Sigmoid colon (tissue), 7 donors: ENCODE results near the gene POLR3K. TPM values are rescaled to one million over a fixed set of nuclear protein-coding genes. Genes with fewer than 3 reads are reported as not detected.
A peak's percentile ranks its signal among the peaks of the same experiment; 100 is the strongest.

Experiments
- DNase-seq: peaks from one replicate; pipeline ENCODE4 v3.0.0-alpha.2; 2019
- H3K27ac ChIP-seq, 4 donors: fragments of 200-600 bp; sonication (generic); one replicate each; pipeline ENCODE4 v1.5.1; 2016 to 2019; ENCODE audit warnings: mild to moderate bottlenecking in 1 of 4
- H3K27me3 ChIP-seq, 3 donors: fragments of 200-600 bp; sonication (generic); one replicate each; pipeline ENCODE4 v1.5.1; 2019; ENCODE audit warnings: mild to moderate bottlenecking in 1 of 3
- H3K36me3 ChIP-seq, 4 donors: fragments of 200-600 bp; sonication (generic); one replicate each; pipeline ENCODE4 v1.5.1; 2016 to 2019
- H3K4me1 ChIP-seq, 4 donors: fragments of 200-600 bp; sonication (generic); one replicate each; pipeline ENCODE4 v1.5.1; 2017 to 2019
- H3K4me3 ChIP-seq, 4 donors: fragments of 200-600 bp; sonication (generic); one replicate each; pipeline ENCODE4 v1.5.1; 2017 to 2019; ENCODE audit warnings: mild to moderate bottlenecking in 2 of 4, moderate library complexity in 1 of 4
- H3K9me3 ChIP-seq, 4 donors: fragments of 200-600 bp in 3 of 4; sonication (generic) in 3 of 4; one replicate each; pipeline versions ENCODE4 v1.5.1 to v1.6.1; 2013 to 2019
- EP300 ChIP-seq, 4 donors: sonication (generic); formaldehyde crosslinking; IDR thresholded peaks; one replicate each; pipeline ENCODE4 v1.6.1; 2017; ENCODE audit warnings: antibody characterized with exemption in 4 of 4
- POLR2A ChIP-seq, 2 donors: fragments of 450-650 bp; IDR thresholded peaks; one replicate each; pipeline ENCODE4 v1.6.1; 2016; ENCODE audit warnings: antibody characterized with exemption in 2 of 2, mild to moderate bottlenecking in 2 of 2, moderate library complexity in 2 of 2
- POLR2AphosphoS5 ChIP-seq, 4 donors: sonication (generic); formaldehyde crosslinking; IDR thresholded peaks; one replicate each; pipeline ENCODE4 v1.6.1; 2017; ENCODE audit warnings: antibody characterized with exemption in 4 of 4
- whole genome bisulfite sequencing, 2 donors: extraction: QIAGEN DNeasy Blood & Tissue Kit; methylation state at CpG; one replicate each; pipeline ENCODE4 v1.1.7; 2013; 5-methylcytosine and 5-hydroxymethylcytosine counted together
- intact Hi-C: fragments of 100-400 bp; cut with DNase I; formaldehyde crosslinking; loops from one replicate; pipeline ENCODE4 v1.15.1; 2023
- polyA plus RNA-seq, 3 donors: library from polyadenylated mRNA; stranded (reverse); fragments of 200-250 nt; gene quantifications; one replicate each; pipeline ENCODE4 v1.2.3, GENCODE V29; 2013
- total RNA-seq, 4 donors: library from RNA; depleted of rRNA; stranded (reverse); fragments of >200 nt; gene quantifications; one replicate each; pipeline ENCODE4 v1.1.0, GENCODE V29; 2016
- TF ChIP-seq, protein P1 (sequence below), 4 experiments: fragments of 450-650 bp in 3 of 4; fragments of 200-600 bp in 1 of 4; IDR thresholded peaks; one replicate each; pipeline ENCODE4 v1.5.1; 2016 to 2019; ENCODE audit warnings: antibody characterized with exemption in 4 of 4, mild to moderate bottlenecking in 3 of 4, moderate library complexity in 2 of 4
- donor health status: healthy with polysubstance abuse.
- donor health status: Bipolar disorder and iron deficiency.
- donor health status: healthy.

POLR3K gene
- total and polyA plus RNA-seq, 7 donors = 1.7 to 22.1 (median 6.4) TPM

DNA sequence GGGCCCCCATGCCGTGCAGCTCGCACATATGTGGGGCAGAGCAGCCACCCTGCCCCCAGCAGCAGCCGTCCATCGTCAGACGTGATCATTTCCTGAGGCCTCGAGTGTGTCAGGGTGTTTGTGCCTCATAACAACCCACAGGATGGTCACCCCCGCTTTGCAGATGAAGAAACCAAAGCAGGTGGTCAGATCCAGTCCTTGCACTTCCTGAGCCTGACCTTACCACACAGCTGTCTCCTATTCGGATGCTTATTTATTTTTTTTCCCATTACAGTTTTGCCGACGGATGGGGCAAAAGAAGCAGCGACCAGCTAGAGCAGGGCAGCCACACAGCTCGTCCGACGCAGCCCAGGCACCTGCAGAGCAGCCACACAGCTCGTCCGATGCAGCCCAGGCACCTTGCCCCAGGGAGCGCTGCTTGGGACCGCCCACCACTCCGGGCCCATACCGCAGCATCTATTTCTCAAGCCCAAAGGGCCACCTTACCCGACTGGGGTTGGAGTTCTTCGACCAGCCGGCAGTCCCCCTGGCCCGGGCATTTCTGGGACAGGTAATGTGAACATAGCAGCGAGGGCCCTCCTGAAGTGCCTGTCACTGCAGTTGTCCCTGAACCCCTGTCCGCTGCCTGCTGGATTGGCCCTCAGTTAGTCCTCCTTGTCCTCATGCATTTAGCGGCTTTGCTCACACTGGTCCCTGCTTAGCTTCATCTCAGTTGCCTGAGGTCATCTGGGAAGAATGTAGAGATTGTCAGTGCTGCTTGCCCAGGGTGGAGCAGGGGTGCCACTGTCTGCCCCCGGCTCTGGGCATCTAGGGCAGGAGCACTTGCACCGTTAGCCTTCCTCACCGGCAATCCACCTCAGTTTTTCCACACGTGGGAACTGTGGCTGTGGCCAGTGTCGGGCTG, 26.0 kb upstream of the POLR3K start:
- WGBS, 2 donors = 79 to 87% methylated on average over 32 of the region's 32 CpGs
- intact Hi-C loops = no loop called here

DNA sequence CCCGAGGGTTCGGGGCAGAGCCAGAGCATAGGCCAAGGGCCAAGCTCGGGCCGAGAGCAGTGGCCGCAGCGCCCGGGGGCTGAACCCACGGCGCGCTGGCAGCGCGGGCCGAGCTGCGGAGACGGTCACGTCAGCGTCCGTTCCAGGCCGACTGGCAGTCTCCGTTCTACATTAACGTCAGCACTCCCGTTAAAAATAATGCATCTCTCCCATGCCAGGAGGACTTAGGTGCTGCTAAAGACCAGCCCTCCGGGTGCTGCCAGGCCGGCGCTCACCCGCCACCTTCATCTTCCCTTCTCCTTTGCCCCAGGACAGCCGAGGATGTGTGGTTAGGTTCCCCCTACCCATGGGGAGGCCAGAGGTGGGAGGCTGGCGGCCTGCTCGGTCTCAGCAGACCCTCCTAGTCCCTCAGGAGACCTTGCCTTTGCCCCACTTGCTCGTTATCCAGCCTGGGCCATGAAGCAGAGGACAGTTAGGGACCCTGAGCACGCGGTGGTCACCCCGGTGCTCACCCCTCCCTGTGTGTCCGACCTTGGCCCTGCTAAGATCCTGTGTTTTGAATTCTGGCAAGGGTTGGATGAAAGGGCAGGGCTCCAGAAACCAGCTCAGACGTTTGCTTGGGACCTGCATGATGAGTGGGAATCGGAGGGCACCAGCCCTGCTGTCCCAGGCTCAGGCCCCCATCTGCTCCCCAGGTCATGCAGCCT, 25.2 kb upstream of the POLR3K start:
- 10% methylated on average over 36 of the region's 36 CpGs for WGBS, 2 donors
- H3K36me3 ChIP-seq = peaks cover 0 to 15% (median 6%) of the 10 kb centered on the region in 4 donors
- H3K4me1 ChIP-seq = peaks cover 0 to 46% (median 37%) of the 10 kb centered on the region in 4 donors
- H3K27ac ChIP-seq = peak overlapping the region; percentile 94 to 97 (median 96)
- TF ChIP-seq POLR2AphosphoS5 (IDR thresholded peaks at IDR 0.05) (peak in 2 of 4 donors; percentile 3 to 7), EP300 (IDR thresholded peaks at IDR 0.05) (no peak), POLR2A (IDR thresholded peaks at IDR 0.05) (no peak)
- TF ChIP-seq, protein P1, sequence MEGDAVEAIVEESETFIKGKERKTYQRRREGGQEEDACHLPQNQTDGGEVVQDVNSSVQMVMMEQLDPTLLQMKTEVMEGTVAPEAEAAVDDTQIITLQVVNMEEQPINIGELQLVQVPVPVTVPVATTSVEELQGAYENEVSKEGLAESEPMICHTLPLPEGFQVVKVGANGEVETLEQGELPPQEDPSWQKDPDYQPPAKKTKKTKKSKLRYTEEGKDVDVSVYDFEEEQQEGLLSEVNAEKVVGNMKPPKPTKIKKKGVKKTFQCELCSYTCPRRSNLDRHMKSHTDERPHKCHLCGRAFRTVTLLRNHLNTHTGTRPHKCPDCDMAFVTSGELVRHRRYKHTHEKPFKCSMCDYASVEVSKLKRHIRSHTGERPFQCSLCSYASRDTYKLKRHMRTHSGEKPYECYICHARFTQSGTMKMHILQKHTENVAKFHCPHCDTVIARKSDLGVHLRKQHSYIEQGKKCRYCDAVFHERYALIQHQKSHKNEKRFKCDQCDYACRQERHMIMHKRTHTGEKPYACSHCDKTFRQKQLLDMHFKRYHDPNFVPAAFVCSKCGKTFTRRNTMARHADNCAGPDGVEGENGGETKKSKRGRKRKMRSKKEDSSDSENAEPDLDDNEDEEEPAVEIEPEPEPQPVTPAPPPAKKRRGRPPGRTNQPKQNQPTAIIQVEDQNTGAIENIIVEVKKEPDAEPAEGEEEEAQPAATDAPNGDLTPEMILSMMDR (IDR thresholded peaks at IDR 0.05) = no peak
- no peaks in the 10 kb centered on the region for H3K9me3 ChIP-seq
- no peaks in the 10 kb centered on the region for H3K27me3 ChIP-seq
- DNase-seq = peak; percentile 77
- peak overlapping the region; percentile 66 to 97 (median 87) for H3K4me3 ChIP-seq
- intact Hi-C loops = no loop called here

More for the DNA sequence above, 26.0 kb upstream of the POLR3K start:
- Histone ChIP-seq H3K9me3 (no peaks in the 10 kb centered on the region), H3K4me1 (peaks cover 0 to 46% (median 43%) of the 10 kb centered on the region in 4 donors), H3K27ac (peak overlapping the region; percentile 94 to 97 (median 96)), H3K27me3 (no peaks in the 10 kb centered on the region), H3K4me3 (peak overlapping the region in 3 of 4 donors; percentile 82 to 97 (median 92)), H3K36me3 (peaks cover 0 to 16% (median 8%) of the 10 kb centered on the region in 4 donors)
- TF ChIP-seq POLR2AphosphoS5 (IDR thresholded peaks at IDR 0.05) (no peak), EP300 (IDR thresholded peaks at IDR 0.05) (no peak), POLR2A (IDR thresholded peaks at IDR 0.05) (no peak)
- TF ChIP-seq, protein P1 (IDR thresholded peaks at IDR 0.05) = no peak
- DNase-seq = no peak

DNA sequence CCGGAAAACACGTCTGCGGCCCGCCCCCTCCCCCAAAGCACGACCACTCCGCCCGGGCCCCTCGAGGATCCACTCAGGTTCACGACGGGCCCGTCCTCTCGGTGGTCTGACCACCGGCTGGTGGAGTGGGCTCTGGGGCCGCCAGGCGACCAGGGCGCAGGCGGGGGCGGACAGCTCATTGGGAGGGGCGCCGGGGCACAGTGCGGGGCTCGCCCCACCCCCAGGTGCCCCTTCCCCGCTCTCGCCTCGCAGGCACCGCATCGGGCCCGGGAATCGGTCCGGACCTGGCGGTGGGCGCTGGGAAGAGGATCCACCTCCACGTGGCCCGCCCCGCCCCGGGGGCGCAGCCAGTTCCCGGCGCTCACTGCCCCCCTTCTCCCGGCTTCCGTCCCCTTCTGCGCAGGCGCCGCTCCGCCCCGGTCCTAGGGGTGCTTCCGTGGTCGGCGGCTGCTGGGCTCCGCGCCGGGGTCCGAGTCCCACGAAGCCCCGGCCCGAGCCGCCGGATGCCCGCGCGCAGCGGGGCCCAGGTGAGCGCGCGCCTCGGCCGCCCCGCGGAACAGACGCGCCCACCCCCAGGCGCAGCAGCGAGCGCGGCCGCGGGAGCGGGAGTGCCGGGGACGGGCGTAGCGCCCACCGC, 24.5 kb upstream of the POLR3K start, which contains the start of gene MPG:
TSS of gene MPG (plus strand) at position 419 of the 637 bp plus-strand sequence. CDS start at position 504, 85 bp downstream.
- intact Hi-C loops = no loop called here
- no peaks in the 10 kb centered on the region for H3K27me3 ChIP-seq
- 0 to 1% methylated on average over 83 of the region's 83 CpGs for WGBS, 2 donors
- peak; percentile 95 for DNase-seq
- H3K27ac ChIP-seq = peak within 1 kb of the TSS; percentile 94 to 97 (median 96)
- no peaks in the 10 kb centered on the region for H3K9me3 ChIP-seq
- peaks cover 0 to 15% (median 6%) of the 10 kb centered on the region in 4 donors for H3K36me3 ChIP-seq
- TF ChIP-seq EP300 (IDR thresholded peaks at IDR 0.05) = peak in 1 of 4 donors; percentile 37
- TF ChIP-seq POLR2A (IDR thresholded peaks at IDR 0.05) = peak; percentile 25 to 54
- TF ChIP-seq POLR2AphosphoS5 (IDR thresholded peaks at IDR 0.05) = peak; percentile 85 to 90 (median 88)
- TF ChIP-seq, protein P1 (IDR thresholded peaks at IDR 0.05) = no peak
- peaks cover 0 to 52% (median 43%) of the 10 kb centered on the region in 4 donors for H3K4me1 ChIP-seq
- H3K4me3 ChIP-seq = peak within 1 kb of the TSS; percentile 66 to 97 (median 87)

DNA sequence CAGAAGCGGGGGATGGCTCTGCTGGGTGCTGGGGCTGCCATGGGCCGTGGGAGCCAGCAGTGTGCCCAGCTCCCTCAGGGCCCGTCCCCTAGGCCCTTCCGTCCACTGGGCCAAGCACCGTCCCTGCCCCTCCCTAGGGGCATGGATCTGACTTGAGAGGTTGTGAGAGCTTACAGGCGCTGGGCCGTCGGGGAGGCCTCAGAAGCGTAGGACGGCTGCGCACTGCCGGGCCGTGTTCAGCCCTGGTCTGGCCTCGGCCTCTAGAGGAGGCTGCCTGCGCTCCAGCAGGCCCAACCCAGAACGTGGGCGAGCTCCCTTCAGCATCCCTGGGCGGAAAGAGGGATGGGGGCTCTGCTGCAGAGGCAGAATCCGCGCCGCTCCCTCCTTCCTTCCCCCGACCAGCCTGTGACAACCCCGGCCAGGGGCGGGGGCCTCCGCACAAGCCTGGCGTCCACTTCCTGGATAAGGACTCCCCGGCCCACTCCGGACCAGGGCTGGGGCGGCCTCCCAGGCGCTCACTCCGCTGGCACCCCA, 23.9 kb upstream of the POLR3K start:
- peak overlapping the region; percentile 66 to 97 (median 87) for H3K4me3 ChIP-seq
- WGBS, 2 donors = 8 to 12% methylated on average over 31 of the region's 31 CpGs
- TF ChIP-seq, protein P1 (IDR thresholded peaks at IDR 0.05) = peak in 1 of 4 experiments; percentile 7
- no peak for TF ChIP-seq POLR2AphosphoS5 (IDR thresholded peaks at IDR 0.05)
- peak overlapping the region; percentile 94 to 97 (median 96) for H3K27ac ChIP-seq
- H3K9me3 ChIP-seq = no peaks in the 10 kb centered on the region
- H3K4me1 ChIP-seq = peaks cover 0 to 57% (median 47%) of the 10 kb centered on the region in 4 donors
- DNase-seq = peak; percentile 84
- H3K36me3 ChIP-seq = peaks cover 0 to 15% (median 6%) of the 10 kb centered on the region in 4 donors
- intact Hi-C loops = no loop called here
- H3K27me3 ChIP-seq = no peaks in the 10 kb centered on the region
